Measurements from ENCODE around the gene COPG1. TPM values are rescaled to one million over a fixed set of nuclear protein-coding genes. Genes with fewer than 3 reads are reported as not detected.

Gene COPG1
- total RNA-seq, 4 donors from 2014 or later = 64.6 to 95.8 (median 74.0) TPM

DNA sequence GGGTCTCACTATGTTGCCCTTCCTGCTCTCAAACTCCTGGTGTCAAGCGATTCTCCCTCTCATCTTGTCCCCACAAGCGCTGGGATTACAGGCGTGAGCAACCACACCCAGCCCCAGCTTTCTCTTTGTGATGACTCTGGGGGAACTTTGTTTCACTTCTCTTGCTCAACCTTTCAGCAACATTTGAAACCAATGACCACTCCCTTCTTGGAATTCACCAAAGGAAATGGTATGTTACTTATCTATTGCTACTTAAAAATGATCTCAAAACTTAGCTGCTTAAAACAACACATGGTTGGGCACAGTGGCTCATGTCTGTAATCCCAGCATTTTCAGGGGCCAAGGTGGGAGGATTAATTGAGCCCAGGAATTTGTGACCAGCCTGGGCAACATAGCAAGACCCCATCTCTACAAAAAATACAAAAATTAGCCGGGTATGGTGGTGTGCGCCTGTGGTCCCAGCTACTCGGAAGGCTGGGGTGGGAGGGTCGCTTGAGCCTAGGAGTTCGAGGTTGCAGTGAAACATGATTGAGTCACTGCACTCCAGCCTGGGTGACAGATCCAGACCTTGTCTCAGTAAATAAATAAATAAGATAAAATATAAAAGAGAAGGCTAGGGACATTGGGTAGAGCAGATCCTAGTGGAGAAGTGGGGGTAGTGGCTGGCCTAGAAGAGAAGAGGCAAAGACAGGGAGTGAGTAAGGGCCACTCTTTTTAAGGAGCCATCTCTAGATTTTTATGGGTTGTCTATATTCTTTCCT, 10.3 kb upstream of the COPG1 start:
- Histone ChIP-seq H3K27me3 (no peaks in the 10 kb centered on the region), H3K4me3 (no peak overlapping the region), H3K27ac (peak overlapping the region in 1 of 4 donors; percentile 29), H3K9me3 (no peaks in the 10 kb centered on the region), H3K4me1 (no peaks in the 10 kb centered on the region), H3K36me3 (no peaks in the 10 kb centered on the region)
- WGBS, 2 donors (ENCODE audit: low coverage in 1 of 2) = 74 to 95% methylated on average over 3 to 8 of the region's 8 CpGs
- peak; percentile 70 for ATAC-seq
- TF ChIP-seq POLR2A (IDR thresholded peaks at IDR 0.05) (no peak), CTCF (IDR thresholded peaks at IDR 0.05) (no peak), EP300 (IDR thresholded peaks at IDR 0.05) (no peak), POLR2AphosphoS5 (IDR thresholded peaks at IDR 0.05) (no peak)

DNA sequence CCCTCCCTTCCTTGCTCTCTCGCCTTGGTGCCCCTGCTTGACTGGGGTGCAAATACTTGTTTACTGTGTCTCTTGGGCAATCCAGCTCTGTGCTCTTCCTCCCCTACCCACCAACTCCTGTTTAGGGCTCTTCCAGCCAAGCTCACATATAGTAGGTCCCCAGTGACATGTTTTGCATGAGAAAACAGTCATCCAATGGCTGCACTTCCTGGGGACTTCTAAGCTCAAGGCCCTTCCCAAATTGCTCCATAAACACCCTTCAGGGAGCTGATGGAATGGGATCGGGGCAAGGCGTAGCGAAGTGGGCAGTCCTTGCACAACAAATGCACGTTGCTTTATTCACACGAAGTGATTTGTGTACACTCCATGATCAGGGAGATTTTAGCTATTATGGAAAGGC, 9.4 kb upstream of the COPG1 start:
- 17 to 75% methylated on average over 1 to 3 of the region's 6 CpGs for WGBS, 2 donors (ENCODE audit: low coverage in 1 of 2)
- Histone ChIP-seq H3K27ac (no peak overlapping the region), H3K4me1 (peaks cover 0 to 4% (median 0%) of the 10 kb centered on the region in 3 donors), H3K36me3 (no peaks in the 10 kb centered on the region), H3K4me3 (no peak overlapping the region), H3K9me3 (no peaks in the 10 kb centered on the region), H3K27me3 (no peaks in the 10 kb centered on the region)
- TF ChIP-seq POLR2AphosphoS5 (IDR thresholded peaks at IDR 0.05) (no peak), POLR2A (IDR thresholded peaks at IDR 0.05) (no peak), EP300 (IDR thresholded peaks at IDR 0.05) (no peak)
- ATAC-seq = no peak

DNA sequence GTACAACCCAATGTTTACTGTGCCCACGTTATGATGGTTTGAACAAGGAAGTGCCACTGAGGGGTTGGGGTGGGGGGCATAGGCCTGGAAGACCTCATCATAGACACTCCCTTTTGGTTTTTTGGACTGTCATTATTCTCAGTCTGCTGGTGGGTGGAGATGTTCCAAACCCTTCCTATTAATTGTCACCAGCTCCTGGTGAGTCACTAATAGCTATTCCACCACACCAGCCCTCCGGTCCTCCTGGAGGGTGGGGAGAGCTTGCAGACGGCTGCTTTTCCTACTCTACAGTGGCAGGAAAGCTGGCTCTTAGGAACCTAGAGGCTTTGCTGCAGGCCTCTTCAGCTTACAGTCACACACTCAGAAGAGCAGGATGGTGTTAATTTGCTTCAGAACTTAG, 9.0 kb upstream of the COPG1 start:
- ATAC-seq = no peak
- H3K4me3 ChIP-seq = no peak overlapping the region
- H3K36me3 ChIP-seq = no peaks in the 10 kb centered on the region
- no peaks in the 10 kb centered on the region for H3K9me3 ChIP-seq
- peak overlapping the region in 1 of 4 donors; percentile 8 for H3K27ac ChIP-seq
- 40 to 63% methylated on average over 3 of the region's 3 CpGs for WGBS, 2 donors (ENCODE audit: low coverage in 1 of 2)
- no peaks in the 10 kb centered on the region for H3K27me3 ChIP-seq
- peaks cover 0 to 8% (median 4%) of the 10 kb centered on the region in 3 donors for H3K4me1 ChIP-seq
- TF ChIP-seq CTCF (IDR thresholded peaks at IDR 0.05) (no peak), POLR2AphosphoS5 (IDR thresholded peaks at IDR 0.05) (no peak)

- H3K27ac ChIP-seq = peak overlapping the region; percentile 7 to 72 (median 58)
- no peak overlapping the region for H3K4me3 ChIP-seq
Measured at GRCh38 chr3:129245141-129245540, 4.3 kb upstream of the COPG1 start.

More at GRCh38 chr3:129245141-129245540, 4.3 kb upstream of the COPG1 start:
- Histone ChIP-seq H3K9me3 (no peaks in the 10 kb centered on the region), H3K4me1 (peaks cover 0 to 33% (median 15%) of the 10 kb centered on the region in 3 donors), H3K36me3 (no peaks in the 10 kb centered on the region), H3K27me3 (no peaks in the 10 kb centered on the region)
- TF ChIP-seq CTCF (IDR thresholded peaks at IDR 0.05) = no peak
- no peak for TF ChIP-seq POLR2A (IDR thresholded peaks at IDR 0.05)
- no peak for TF ChIP-seq POLR2AphosphoS5 (IDR thresholded peaks at IDR 0.05)
- no peak for TF ChIP-seq EP300 (IDR thresholded peaks at IDR 0.05)
- ATAC-seq = no peak
- 72 to 83% methylated on average over 5 of the region's 5 CpGs for WGBS, 2 donors (ENCODE audit: low coverage in 1 of 2)
